ENCODE results near the gene CCDC6. TPM values are rescaled to one million over a fixed set of nuclear protein-coding genes. Genes with fewer than 3 reads are reported as not detected.

The CCDC6 gene
- total RNA-seq, 1 experiment from 2014 or later: 58.4 TPM

DNA sequence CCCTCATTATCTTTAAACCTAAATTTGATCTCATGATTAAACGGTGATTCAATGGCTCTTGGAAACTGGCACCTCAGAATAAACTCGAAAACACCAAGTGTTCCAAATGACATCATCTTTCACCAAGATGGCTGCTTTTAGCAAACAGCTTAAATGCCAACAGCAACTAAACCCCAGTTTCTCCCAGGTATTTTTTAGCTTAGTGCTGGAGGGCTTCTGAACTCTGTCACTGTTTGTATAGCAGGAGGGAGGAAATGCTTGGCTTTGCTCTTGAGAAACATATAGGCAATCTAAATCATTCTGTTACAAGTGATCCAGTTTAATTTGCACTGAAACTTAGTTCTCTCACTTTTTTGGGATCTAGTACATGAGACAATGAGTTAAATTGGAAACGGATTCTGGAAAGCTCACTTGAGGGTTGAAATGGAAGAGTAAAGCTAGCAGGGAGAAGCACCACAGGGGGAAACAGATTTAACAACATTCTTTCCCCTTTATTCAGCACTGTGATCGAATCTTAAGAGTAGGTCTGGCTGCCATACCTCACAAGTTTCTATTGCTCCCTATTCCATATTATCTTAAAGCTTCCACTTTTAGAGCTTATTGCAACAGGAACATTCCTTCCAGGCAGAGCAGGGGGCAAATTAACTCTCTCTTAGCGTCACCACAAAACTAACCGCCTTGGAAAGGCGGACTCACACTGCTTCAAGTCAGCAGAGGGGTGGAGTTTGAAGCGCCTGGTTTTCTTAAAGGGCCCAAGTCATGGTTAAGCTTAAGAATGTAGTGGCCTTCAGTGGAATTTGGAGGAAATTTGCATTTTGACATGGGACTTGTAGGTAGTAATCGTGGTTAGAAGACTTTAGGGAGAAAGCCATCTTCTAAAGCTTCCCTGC, 1.8 kb upstream of the CCDC6 start:
- Histone ChIP-seq H3K4ac (ENCODE audit: low read depth, low read length) (peak overlapping the region; percentile 56; the same call in 1 of the 2 replicates), H3K4me1 (ENCODE audit: insufficient read depth, low read length) (peaks cover 5% of the 10 kb centered on the region; the same call in 1 of the 2 replicates), H3K14ac (ENCODE audit: insufficient read depth, low read length) (peak overlapping the region; percentile 16; the same call in 1 of the 2 replicates), H3K9ac (ENCODE audit: extremely low read depth, insufficient read length, low read length) (peak overlapping the region; percentile 72), H3K27ac (ENCODE audit: insufficient read length, low read depth, low read length) (peak overlapping the region; percentile 99), H2AFZ (ENCODE audit: low read length) (no peak overlapping the region), H3K56ac (ENCODE audit: insufficient read length, low read depth, low read length) (no peak overlapping the region), H4K91ac (ENCODE audit: insufficient read length, low read depth, low read length) (no peak overlapping the region), H3K9me3 (ENCODE audit: control insufficient read depth, low read depth, low read length) (no peaks in the 10 kb centered on the region), H3K4me2 (ENCODE audit: insufficient read depth, insufficient read length, low read length) (peak overlapping the region; percentile 76), H3K79me2 (ENCODE audit: insufficient read depth, low read length) (peaks cover 28% of the 10 kb centered on the region), H3K27me3 (ENCODE audit: insufficient read depth, low read length) (no peaks in the 10 kb centered on the region), H2BK15ac (ENCODE audit: low read depth, low read length) (no peak overlapping the region), H3K23me2 (ENCODE audit: insufficient read length, low read depth, low read length, poor library complexity, severe bottlenecking) (peaks cover 15% of the 10 kb centered on the region), H4K20me1 (ENCODE audit: control insufficient read depth, insufficient read depth, insufficient read length) (no peaks in the 10 kb centered on the region), H2BK120ac (ENCODE audit: low read depth, low read length, poor library complexity, severe bottlenecking) (peak overlapping the region; percentile 88), H3K23ac (ENCODE audit: insufficient read length, low read depth, low read length) (no peak overlapping the region), H3K18ac (ENCODE audit: insufficient read length, low read depth, low read length) (peak overlapping the region; percentile 47), H3T11ph (ENCODE audit: low read length) (peak overlapping the region; percentile 99), H4K8ac (replicated peaks; ENCODE audit: insufficient read length, low read depth, low read length) (no peak overlapping the region), H3K79me1 (ENCODE audit: insufficient read depth, low read depth, low read length, poor library complexity, severe bottlenecking) (no peaks in the 10 kb centered on the region), H2BK5ac (ENCODE audit: insufficient read length, low read length) (peak overlapping the region; percentile 31), H2BK20ac (ENCODE audit: low read depth, low read length, poor library complexity, severe bottlenecking) (peak overlapping the region; percentile 32), H2BK12ac (ENCODE audit: insufficient read length, low read depth, low read length) (no peak overlapping the region), H2AK5ac (ENCODE audit: insufficient read length, low read length) (no peak overlapping the region), H4K5ac (ENCODE audit: insufficient read length, low read depth, low read length) (peak overlapping the region; percentile 44)
- Mint-ChIP-seq H3K27ac (peak overlapping the region; percentile 98 to 99 (median 99)), H3K4me1 (peaks cover 39 to 43% of the 10 kb centered on the region in 2 experiments), H3K9me3 (peaks cover 6 to 8% of the 10 kb centered on the region in 2 experiments), H3K4me3 (peak overlapping the region; percentile 92 to 98), H3K27me3 (ENCODE audit: low read depth) (no peaks in the 10 kb centered on the region), H3K36me3 (ENCODE audit: insufficient read depth in 1 of 3, low read depth in 3 of 3) (peaks cover 1 to 9% (median 7%) of the 10 kb centered on the region in 3 experiments; a peak in 6 of 7 replicates)
- no CpG with 5 or more reads among the region's 9 CpGs for WGBS (ENCODE audit: extremely low coverage, insufficient read length, low lambda C conversion rate)
- no peak for TF ChIP-seq CTCF (conservative IDR thresholded peaks at IDR 0.05)
- peak; percentile 86 for DNase-seq
